HG03097 (cell line): ENCODE results near the gene UBE2U.

Source experiments
- ATAC-seq: cut with Tn5 transposase; IDR thresholded peaks from one replicate; pipeline ENCODE4 v1.9.1; 2021; ENCODE audit not compliant: unreplicated experiment, low FRiP score

UBE2U gene, protein sequence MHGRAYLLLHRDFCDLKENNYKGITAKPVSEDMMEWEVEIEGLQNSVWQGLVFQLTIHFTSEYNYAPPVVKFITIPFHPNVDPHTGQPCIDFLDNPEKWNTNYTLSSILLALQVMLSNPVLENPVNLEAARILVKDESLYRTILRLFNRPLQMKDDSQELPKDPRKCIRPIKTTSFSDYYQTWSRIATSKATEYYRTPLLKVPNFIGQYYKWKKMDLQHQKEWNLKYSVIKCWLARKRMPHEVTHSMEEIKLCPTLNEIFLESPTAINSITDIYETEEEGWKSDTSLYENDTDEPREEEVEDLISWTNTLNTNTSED

GRCh38 chr1:64203420-64203819 lies at the start of gene UBE2U:
Gene UBE2U, plus strand, starts transcription at chr1:64203623. Its CDS starts 428 bp downstream, at chr1:64204051.
- ATAC-seq = no peak

DNA sequence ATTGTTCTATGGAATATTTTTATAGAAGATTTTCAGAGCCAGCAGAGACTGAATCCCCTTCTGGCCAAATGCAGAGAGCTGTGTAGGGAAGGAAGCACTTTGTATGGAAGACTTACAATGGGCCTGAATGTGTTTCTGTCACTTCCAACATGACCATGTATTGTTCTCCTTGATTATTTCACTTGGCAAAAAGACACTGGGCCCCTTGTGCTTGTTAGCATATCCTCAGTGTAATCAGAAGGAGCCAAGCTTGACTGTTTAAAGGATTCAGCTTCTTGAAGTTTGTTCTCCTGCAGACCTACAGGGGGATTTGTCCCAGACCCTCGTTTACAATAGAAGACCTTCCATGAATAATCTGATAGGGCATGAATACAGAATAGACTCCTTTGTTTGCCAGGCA lies 48.1 kb upstream of the UBE2U start:
- no peak for ATAC-seq

DNA sequence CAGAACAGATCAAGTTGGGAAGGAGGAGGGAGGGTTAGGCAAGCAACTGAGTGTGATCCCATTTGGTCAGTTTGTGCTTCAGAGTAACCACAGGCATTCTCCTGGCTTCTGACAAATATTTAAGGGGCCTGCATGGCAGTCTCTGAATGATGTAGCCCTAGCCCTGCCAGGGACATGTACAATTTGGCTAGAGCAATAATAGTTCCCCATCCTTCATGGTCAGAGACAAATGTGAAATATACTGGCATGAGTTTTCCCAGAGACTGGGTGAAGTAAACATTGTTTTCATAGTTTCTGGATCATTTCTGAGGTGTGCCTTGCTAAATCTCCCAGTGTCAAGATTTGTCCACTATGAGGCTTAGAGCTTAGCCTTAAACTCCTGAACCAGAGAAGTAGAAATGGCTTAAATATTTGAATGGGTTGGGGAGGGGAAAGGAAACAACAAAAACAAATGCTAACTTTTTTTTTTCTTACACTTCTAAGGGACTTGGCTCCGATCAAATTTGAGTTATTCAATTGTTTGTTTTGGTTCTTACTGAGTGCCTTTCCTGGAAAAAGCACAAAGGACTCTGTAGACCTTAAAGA lies 42.0 kb upstream of the UBE2U start:
- no peak for ATAC-seq

- ATAC-seq = no peak
Measured at GRCh38 chr1:64162151-64162550, 41.3 kb upstream of the UBE2U start.

DNA sequence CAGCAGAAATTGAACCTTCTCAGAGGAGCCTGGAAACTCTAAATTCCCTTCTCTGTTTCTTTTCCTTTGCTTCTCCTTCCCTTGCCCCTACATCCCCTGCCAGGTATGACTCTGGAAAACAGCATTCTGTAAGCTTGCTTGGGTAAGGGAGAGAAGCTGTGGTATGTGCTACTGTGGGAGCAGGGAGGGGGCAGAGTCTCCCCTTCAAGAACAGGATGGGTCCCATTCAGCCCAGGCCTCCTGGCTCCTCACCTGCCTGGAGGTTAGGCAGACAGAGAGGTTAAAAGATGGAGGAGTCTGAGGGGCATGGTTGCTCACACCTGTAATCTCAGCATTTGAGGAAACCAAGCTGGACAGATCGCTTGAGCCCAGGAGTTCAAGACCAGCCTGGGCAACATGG lies 40.6 kb upstream of the UBE2U start:
- ATAC-seq = no peak

DNA sequence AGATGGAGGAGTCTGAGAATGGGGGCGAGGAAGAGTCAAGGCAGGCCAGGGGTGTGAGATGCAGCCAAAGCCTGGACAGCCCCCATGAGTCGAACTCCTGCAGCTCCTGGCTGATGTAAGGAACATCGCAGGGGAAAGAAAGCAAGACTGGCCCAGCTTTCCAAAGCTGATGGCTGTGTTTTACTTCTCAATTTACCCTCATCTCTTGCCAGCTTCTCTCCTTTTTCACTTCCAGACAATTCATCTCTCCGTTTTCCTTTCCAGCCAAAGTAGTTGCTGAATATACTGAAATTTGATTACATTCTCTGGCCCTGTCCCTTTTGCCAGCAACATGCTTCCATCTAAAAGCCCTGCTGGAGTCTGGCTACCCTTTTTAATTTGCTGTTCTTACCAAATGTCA lies 40.0 kb upstream of the UBE2U start:
- no peak for ATAC-seq

GRCh38 chr1:64163970-64164369 lies 39.5 kb upstream of the UBE2U start:
- no peak for ATAC-seq

GRCh38 chr1:64166629-64167028 lies 36.8 kb upstream of the UBE2U start:
- no peak for ATAC-seq

DNA sequence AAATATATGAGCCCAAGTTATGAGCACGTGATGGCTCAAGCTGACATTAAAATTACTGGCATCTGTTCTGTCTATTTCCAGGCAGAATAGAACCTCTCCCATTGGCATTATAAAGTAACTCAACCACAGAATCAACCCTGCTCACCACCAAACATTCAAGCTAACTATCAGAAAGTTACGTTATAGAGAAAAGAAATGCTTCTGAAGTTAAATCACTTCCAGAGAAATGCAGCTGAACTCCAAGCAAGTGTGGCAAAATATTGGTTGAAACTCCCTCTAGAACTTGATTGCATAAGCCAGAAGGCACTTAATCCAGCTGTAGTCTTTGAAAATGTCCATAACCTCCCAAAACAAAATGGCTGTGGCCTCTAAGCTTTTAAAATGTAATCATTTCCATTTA lies 36.2 kb upstream of the UBE2U start:
- ATAC-seq = no peak

GRCh38 chr1:64171246-64171645 lies 32.2 kb upstream of the UBE2U start:
- ATAC-seq = no peak

GRCh38 chr1:64171797-64172281 lies 31.6 kb upstream of the UBE2U start:
- ATAC-seq = peak; percentile 67

DNA sequence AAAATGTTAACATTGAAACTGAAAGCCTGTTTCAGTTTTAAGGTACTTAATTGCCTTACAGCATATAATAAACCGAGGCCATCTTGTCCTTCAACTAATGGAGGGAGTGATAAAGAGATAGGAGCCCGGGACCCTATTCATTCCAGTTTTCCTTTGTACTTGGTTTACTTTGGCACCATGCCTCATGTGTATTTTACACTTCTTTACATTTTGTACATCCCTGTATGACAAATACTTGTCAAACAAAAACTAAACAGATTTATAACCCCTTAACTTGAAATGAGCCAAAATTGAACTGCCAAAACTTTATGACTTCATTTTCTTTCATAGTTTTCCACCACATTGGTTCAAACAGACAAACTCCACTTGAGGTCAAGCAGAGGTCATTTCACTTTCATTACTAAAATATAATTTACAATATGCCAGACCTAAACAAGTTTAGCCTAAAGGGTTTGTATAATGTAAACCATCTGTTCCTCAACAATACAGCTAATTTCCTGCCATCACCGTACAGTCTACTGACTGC lies 30.9 kb upstream of the UBE2U start:
- ATAC-seq = no peak

- ATAC-seq = no peak
Measured at GRCh38 chr1:64173336-64173940, 30.0 kb upstream of the UBE2U start.

DNA sequence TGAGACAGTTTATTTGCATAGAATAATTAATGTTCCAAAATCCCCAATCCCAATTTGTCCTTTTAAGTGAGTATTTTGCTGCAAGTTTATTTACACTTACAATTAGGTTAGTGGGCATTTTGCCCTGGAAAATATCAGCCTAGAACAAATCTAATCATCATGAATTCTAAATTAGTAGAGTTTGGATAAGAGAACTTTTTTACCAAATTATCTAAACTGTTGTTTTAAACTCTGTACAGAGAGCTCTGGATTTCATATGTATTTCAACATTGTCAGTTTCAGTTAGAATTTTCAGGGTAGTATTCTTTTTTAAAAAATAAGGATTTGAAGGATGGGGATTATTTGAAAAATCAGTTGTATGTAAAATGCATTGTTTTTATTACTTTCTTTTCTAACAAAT lies 27.8 kb upstream of the UBE2U start:
- no peak for ATAC-seq

DNA sequence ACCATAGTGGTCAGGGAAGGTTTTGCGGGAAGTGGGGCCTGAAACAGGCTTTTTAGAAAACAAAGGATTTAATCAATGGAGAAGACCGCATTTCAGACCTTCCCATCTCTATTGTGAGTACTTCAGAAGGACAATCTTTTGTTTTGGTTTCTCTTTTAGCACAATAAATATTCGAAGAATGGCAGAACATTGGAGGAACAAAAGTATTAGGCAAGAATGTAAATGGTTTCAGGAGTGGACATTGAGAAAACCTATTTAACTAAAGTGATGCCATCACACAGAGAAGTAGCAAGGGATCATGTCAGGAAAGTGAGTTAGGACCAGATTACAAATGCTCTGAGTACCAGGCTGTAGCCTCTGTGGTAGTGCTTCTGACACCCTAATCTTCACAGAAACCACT lies 26.8 kb upstream of the UBE2U start:
- no peak for ATAC-seq

DNA sequence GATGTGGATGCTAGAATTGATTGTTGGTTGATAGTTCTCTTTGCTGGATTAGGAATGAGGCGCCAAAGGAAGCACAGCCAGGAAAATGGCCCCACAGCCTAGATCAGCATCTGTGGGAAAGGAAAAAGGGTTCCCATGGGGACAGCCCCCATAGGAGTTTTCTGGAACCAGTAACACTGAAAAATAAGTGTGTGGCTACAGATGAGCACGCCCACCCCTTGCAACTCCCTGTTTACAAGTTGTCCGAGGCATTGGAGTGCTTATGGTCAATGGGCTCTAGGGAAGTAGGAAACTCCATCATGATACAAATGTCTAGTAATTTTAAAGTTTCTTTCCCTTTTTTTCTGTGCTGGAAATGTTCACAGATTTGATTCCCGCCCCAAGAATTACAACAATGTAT lies 23.8 kb upstream of the UBE2U start:
- ATAC-seq = no peak

DNA sequence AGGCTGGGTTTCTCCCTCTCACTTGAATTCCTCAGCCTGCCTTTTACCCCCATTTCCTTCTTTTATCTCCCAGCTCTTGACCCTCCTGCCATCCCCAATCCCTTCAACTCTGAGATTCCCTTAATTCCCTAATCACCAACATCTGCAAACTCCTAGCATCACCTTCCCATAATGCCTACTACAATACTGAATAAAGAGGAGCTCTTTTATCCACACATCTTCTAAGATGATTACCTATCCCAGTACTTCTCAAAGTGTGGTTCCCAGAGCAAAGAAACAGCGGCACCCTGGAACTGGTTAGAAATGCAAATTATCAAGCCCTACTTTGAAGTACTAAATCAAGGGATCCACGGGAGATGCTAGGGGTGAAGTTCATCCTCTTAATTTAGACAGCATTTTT lies 21.2 kb upstream of the UBE2U start:
- ATAC-seq = no peak

- no peak for ATAC-seq
Measured at GRCh38 chr1:64183395-64184002, 19.9 kb upstream of the UBE2U start.

- ATAC-seq = no peak
Measured at GRCh38 chr1:64184003-64184440, 19.4 kb upstream of the UBE2U start.

GRCh38 chr1:64186138-64186897 lies 17.1 kb upstream of the UBE2U start:
- no peak for ATAC-seq

GRCh38 chr1:64186898-64187280 lies 16.5 kb upstream of the UBE2U start:
- no peak for ATAC-seq
